ENCODE results near the gene TREH.

The TREH gene

DNA sequence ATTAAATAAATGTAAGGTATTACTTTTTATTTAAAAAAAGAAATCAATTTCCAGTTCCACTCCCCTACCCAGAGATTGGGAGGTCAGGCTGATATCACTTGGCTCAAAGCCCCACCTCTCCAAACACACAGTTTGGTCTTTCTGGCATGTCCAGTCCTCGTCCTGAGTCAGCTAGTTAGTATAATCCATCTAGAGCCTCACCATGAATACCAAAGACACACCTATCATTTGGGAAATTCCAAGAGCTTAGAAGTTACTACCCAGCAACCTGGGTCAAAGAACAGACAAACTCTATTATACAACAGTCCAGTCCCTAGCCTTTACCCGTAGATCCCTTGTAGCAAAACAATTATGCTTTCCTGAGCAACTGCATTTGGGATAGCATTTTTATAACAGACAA, 9.4 kb downstream of the TREH start:
- no peak for DNase-seq (ENCODE audit: low read depth in 2 of 2)
- H3K4me3 ChIP-seq (replicated peaks in 1 of 2; ENCODE audit: low read depth in 2 of 2, low read length in 2 of 2), result no peak overlapping the region

DNA sequence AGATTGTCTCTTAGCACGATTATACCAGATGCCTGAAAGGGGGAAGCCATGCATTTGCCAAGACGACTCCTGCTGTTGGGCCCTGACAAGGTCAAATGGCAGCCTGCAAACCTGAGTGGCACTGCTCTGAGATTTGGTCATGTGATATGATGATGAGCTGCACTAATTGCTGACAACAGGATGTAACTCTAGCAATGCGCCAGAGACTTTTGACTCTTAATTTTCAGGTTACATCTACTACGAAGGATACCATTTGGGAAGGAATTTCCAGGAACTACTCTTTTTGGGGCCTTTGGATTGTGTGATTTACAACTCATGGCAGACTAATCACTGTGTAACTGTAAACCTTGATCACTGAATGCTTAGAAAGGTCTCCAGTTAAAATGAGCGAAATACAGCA, 13.1 kb downstream of the TREH start:
- H3K4me3 ChIP-seq (replicated peaks in 1 of 2; ENCODE audit: low read depth in 2 of 2, low read length in 2 of 2), result no peak overlapping the region
- TF ChIP-seq, protein P1, sequence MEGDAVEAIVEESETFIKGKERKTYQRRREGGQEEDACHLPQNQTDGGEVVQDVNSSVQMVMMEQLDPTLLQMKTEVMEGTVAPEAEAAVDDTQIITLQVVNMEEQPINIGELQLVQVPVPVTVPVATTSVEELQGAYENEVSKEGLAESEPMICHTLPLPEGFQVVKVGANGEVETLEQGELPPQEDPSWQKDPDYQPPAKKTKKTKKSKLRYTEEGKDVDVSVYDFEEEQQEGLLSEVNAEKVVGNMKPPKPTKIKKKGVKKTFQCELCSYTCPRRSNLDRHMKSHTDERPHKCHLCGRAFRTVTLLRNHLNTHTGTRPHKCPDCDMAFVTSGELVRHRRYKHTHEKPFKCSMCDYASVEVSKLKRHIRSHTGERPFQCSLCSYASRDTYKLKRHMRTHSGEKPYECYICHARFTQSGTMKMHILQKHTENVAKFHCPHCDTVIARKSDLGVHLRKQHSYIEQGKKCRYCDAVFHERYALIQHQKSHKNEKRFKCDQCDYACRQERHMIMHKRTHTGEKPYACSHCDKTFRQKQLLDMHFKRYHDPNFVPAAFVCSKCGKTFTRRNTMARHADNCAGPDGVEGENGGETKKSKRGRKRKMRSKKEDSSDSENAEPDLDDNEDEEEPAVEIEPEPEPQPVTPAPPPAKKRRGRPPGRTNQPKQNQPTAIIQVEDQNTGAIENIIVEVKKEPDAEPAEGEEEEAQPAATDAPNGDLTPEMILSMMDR (IDR thresholded peaks at IDR 0.05; ENCODE audit: low read depth, low read length), result no peak
- no peak for DNase-seq (ENCODE audit: low read depth in 2 of 2)

More for the DNA sequence above, 9.4 kb downstream of the TREH start:
- TF ChIP-seq, protein P1 (IDR thresholded peaks at IDR 0.05; ENCODE audit: low read depth, low read length), result no peak

DNA sequence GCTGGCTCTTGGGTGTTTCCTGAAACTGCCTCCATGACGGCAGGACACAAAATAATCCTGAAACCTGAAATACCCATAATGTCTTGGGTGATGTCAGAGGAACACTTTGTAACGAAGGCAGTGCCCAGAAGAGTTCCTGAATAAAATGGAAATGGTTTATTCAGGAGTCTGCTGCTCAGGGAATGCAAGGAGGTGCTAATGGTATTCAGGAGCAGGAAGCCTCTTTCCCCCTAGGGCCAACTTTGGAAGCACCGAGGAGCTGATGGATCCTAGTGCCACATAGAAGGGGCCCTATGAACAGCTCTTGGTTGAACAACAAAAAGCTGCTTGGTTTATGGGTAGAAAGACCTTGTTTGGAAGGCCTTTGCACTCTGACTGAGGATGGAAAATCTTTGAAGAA, 15.5 kb downstream of the TREH start:
- TF ChIP-seq, protein P1 (IDR thresholded peaks at IDR 0.05; ENCODE audit: low read depth, low read length), result no peak
- H3K4me3 ChIP-seq (replicated peaks in 1 of 2; ENCODE audit: low read depth in 2 of 2, low read length in 2 of 2), result no peak overlapping the region
- DNase-seq (ENCODE audit: low read depth in 2 of 2), result no peak

DNA sequence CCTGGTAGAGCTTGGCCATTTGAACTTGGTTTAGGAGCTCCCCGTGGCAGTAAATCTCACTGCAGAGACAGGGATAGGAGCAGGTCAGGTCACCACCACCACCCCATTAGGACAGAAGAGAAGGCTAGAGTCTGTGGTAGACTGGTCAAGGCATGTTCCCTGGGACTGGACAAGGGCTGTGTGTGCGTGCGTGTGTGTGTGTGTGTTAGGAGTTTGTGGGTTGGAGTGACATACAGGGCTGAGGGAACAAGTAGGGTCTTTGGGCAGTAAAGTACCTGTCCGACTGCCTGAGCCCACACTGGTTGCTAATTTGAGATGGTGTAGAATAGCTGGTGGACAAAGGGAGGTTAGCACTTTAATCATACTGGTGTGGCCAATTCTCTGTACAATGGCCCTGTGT, 16.1 kb downstream of the TREH start:
- TF ChIP-seq, protein P1 (IDR thresholded peaks at IDR 0.05; ENCODE audit: low read depth, low read length), result no peak
- DNase-seq (ENCODE audit: low read depth in 2 of 2), result no peak
- H3K4me3 ChIP-seq (replicated peaks in 1 of 2; ENCODE audit: low read depth in 2 of 2, low read length in 2 of 2), result no peak overlapping the region

DNA sequence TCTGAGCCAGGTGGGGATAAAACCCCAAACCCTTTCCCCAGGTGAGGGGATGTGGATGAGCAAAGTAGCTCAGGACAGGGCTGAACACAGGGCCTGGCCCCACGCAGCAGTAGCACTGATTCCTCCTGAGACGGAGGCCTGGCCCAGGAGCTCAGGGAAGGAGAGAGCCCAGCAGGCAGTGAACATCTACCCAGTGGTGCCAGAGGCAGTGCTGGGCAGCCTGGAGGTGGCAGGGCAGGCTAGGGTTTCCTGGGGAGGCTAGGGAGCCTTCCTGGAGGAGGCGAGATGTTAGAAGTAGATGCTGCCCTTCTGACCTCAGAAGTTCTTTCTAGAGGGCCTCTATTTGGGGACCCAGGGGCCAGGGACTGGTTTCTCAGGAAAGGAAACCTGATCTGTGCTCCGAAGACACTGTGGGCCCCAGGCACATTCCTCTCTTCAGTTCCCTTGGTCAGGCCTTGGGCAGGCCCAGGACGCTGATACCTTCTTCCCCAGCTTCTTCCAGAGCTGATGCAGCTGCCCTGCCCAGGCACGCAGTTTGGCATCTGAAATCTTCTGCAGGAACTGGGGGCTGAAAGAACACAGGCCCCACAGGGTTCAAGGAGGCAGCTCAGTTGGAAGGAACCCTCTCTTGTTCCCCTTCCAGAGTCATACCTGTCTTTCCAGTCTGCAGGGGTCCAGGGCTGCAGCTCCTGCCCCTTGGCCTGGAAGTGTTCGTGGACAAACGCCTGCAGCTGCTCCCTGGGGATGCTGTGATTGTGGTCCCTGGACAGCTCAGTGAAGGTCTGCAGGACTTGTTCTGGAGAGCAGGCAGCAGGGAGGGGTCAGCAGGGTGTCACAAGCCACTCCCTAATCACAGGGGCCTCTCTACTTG, 16.8 kb downstream of the TREH start:
- H3K4me3 ChIP-seq (replicated peaks in 1 of 2; ENCODE audit: low read depth in 2 of 2, low read length in 2 of 2), result no peak overlapping the region
- DNase-seq (ENCODE audit: low read depth in 2 of 2), result no peak
- TF ChIP-seq, protein P1 (IDR thresholded peaks at IDR 0.05; ENCODE audit: low read depth, low read length), result no peak

DNA sequence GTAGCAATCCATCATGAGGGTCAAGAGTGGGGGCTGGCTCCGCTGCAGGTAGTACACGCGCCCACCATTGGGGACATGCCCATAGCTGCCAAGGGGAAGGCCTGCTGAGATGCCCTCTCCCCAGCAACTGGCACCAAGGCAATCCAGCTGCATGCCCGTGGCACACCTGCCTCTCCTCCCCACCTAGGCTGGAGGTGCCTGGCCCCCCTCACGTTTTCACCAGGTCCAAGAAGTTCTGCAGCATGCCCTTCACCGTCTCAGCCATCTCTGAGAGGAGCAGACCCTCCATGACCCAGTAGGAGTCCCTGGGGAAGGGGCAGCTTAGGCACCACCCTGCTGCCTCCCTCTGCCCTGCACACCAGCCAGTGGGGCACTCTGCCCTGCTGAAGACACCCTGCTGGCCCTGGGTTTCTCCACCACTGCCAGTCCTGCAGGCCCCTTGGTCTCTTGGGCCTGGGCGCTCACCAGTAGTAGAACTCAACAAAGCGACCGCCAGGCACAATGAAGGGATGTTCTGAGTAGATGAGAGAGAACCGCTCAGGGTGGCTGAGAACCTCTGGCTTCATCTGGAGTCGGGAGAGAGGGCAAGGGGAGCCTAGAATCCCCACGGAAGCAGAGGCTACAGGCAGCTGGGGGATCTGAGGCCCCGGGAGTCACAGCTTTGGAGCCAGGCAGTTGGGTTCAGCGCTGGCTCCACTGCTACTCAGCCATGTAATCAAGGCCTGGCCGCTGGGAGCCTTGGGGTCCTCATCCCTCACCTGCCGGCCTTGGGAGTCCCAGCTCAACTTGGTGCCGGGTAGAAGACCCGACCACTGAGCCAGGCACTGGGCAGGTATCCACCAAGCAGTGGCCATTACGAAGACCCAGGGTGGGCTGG, 17.8 kb downstream of the TREH start:
- no peak for DNase-seq (ENCODE audit: low read depth in 2 of 2)
- TF ChIP-seq, protein P1 (IDR thresholded peaks at IDR 0.05; ENCODE audit: low read depth, low read length), result no peak
- H3K4me3 ChIP-seq (replicated peaks in 1 of 2; ENCODE audit: low read depth in 2 of 2, low read length in 2 of 2), result no peak overlapping the region

All from cardiac fibroblast (primary cell).